HepG2 (cell line): ENCODE results near the gene ARHGAP30. TPM values are rescaled to one million over a fixed set of nuclear protein-coding genes. Genes with fewer than 3 reads are reported as not detected.

Experiments used
- AGO2 ChIP-seq: fragments of 200-400 bp; formaldehyde crosslinking; optimal IDR thresholded peaks from 2 replicates; pipeline ENCODE3; 2017; ENCODE audit warnings: mild to moderate bottlenecking, low read depth, low read length, moderate library complexity
- AHR ChIP-seq: IDR thresholded peaks from 2 replicates; pipeline ENCODE4 v1.6.1; 2018; ENCODE audit warnings: missing genetic modification reagents, missing compliant biosample characterization
- ELF3 ChIP-seq: IDR thresholded peaks from 2 replicates; pipeline ENCODE4 v1.6.1; 2016; ENCODE audit warnings: missing genetic modification reagents, missing compliant biosample characterization
- ELK4 ChIP-seq: sonication (generic); formaldehyde crosslinking; IDR thresholded peaks from 2 replicates; pipeline ENCODE4 v1.9.0; 2021; ENCODE audit warnings: missing genetic modification reagents, borderline replicate concordance
- LRRFIP1 ChIP-seq: sonication (generic); formaldehyde crosslinking; conservative IDR thresholded peaks from 2 replicates; pipeline ENCODE4 v1.4.0; 2020; ENCODE audit warnings: missing genetic modification reagents
- MTF2 ChIP-seq: sonication (generic); formaldehyde crosslinking; IDR thresholded peaks from 2 replicates; pipeline ENCODE4 v1.5.0; 2020; ENCODE audit warnings: missing genetic modification reagents, borderline replicate concordance
- NFKB2 ChIP-seq: sonication (generic); formaldehyde crosslinking; IDR thresholded peaks from 2 replicates; pipeline ENCODE4 v1.4.0; 2020; ENCODE audit warnings: missing genetic modification reagents, borderline replicate concordance
- NR2F1 ChIP-seq, 2 experiments: fragments of 450-650 bp in 1 of 2; formaldehyde crosslinking in 1 of 2; IDR thresholded peaks; 2 replicates each; pipeline versions ENCODE4 v1.5.0 to v1.6.1; 2016 to 2020; ENCODE audit warnings: mild to moderate bottlenecking in 1 of 2, missing compliant biosample characterization in 1 of 2, missing genetic modification reagents in 1 of 2, moderate library complexity in 1 of 2
- PAF1 ChIP-seq: IDR thresholded peaks from 2 replicates; pipeline ENCODE4 v1.6.1; 2016; ENCODE audit warnings: missing genetic modification reagents, missing compliant biosample characterization
- PAX8 ChIP-seq: sonication (generic); formaldehyde crosslinking; IDR thresholded peaks from 2 replicates; pipeline ENCODE4 v1.8.0; 2022; ENCODE audit warnings: mild to moderate bottlenecking, missing genetic modification reagents, borderline replicate concordance
- POGZ ChIP-seq: sonication (generic); formaldehyde crosslinking; IDR thresholded peaks from 2 replicates; pipeline ENCODE4 v1.4.0; 2020; ENCODE audit warnings: mild to moderate bottlenecking, missing genetic modification reagents
- RBFOX2 ChIP-seq: fragments of 200-400 bp; formaldehyde crosslinking; IDR thresholded peaks from 2 replicates; pipeline ENCODE4 v1.6.1; 2017; ENCODE audit warnings: low read depth, mild to moderate bottlenecking, low read length
- SNAPC4 ChIP-seq: sonication (generic); formaldehyde crosslinking; IDR thresholded peaks from 2 replicates; pipeline ENCODE4 v1.4.0; 2020; ENCODE audit warnings: mild to moderate bottlenecking, missing genetic modification reagents
- SP4 ChIP-seq: sonication (generic); formaldehyde crosslinking; IDR thresholded peaks from 2 replicates; pipeline ENCODE4 v1.8.1; 2023; ENCODE audit warnings: mild to moderate bottlenecking, missing genetic modification reagents
- ZNF30 ChIP-seq: sonication (generic); formaldehyde crosslinking; IDR thresholded peaks from 2 replicates; pipeline ENCODE4 v1.5.0; 2020; ENCODE audit warnings: mild to moderate bottlenecking, missing genetic modification reagents
- ZNF414 ChIP-seq: sonication (generic); formaldehyde crosslinking; IDR thresholded peaks from 2 replicates; pipeline ENCODE4 v1.5.0; 2020; ENCODE audit warnings: missing genetic modification reagents
- ZNF530 ChIP-seq: sonication (generic); formaldehyde crosslinking; IDR thresholded peaks from 2 replicates; pipeline ENCODE4 v1.5.0; 2020; ENCODE audit warnings: low read depth, mild to moderate bottlenecking, missing genetic modification reagents
- ZNF788 ChIP-seq: sonication (generic); formaldehyde crosslinking; IDR thresholded peaks from 2 replicates; pipeline ENCODE4 v1.5.0; 2020; ENCODE audit warnings: mild to moderate bottlenecking, missing genetic modification reagents, borderline replicate concordance
- ZSCAN31 ChIP-seq: sonication (generic); formaldehyde crosslinking; IDR thresholded peaks from 2 replicates; pipeline ENCODE4 v1.5.0; 2020; ENCODE audit warnings: low read depth, mild to moderate bottlenecking, missing genetic modification reagents
- polyA plus RNA-seq, 8 experiments: library from polyadenylated mRNA; depleted of rRNA in 3 of 8; stranded (reverse) in 7 of 8; unstranded in 1 of 8; fragments of >200 nt; fragmentation: Illumina TruSeq in 4 of 8; extraction: Trizol in 4 of 8; gene quantifications; 2 replicates each; pipeline versions ENCODE4 v1.2.1 to v1.2.3, GENCODE V29; 2011 to 2016; ENCODE audit warnings: low read depth in 4 of 8, missing spikeins in 1 of 8, mixed read lengths in 1 of 8; ENCODE audit not compliant: insufficient read depth in 1 of 8
- total RNA-seq, 5 experiments: library from RNA; depleted of rRNA; stranded (reverse); fragments of >200 nt; fragmentation: Illumina TruSeq; extraction: Trizol; gene quantifications; 2 replicates each; pipeline ENCODE4 v1.2.3, GENCODE V29; 2016; ENCODE audit warnings: low read depth in 1 of 5

Gene ARHGAP30
- total and polyA plus RNA-seq, 2 of the 13 experiments (the other 11 are each of a cell fraction or from before 2014, with no cell fraction given): 0.13 to 0.20 TPM

- TF ChIP-seq SNAPC4: peak; percentile 87
- peak; percentile 84 for TF ChIP-seq POGZ (CRISPR knock-in tag)
- TF ChIP-seq NR2F1 (CRISPR knock-in tag; IDR thresholded peaks at IDR 0.05): peak in 1 of 2 experiments; percentile 39; a peak in 1 of 4 replicates
- peak; percentile 36; the same call in 1 of the 2 replicates for TF ChIP-seq ELF3 (CRISPR knock-in tag)
- TF ChIP-seq ZNF530 (CRISPR knock-in tag): no peak
- peak; percentile 75 for TF ChIP-seq RBFOX2
- peak; percentile 30; the same call in 1 of the 2 replicates for TF ChIP-seq ZNF414 (CRISPR knock-in tag)
- peak; percentile 31; the same call in 1 of the 2 replicates for TF ChIP-seq ELK4 (CRISPR knock-in tag)
- peak; percentile 61; the same call in 1 of the 2 replicates for TF ChIP-seq AHR (CRISPR knock-in tag)
- peak; percentile 72; the same call in 1 of the 2 replicates for TF ChIP-seq MTF2 (CRISPR knock-in tag)
- TF ChIP-seq ZSCAN31 (CRISPR knock-in tag): peak; percentile 85
- TF ChIP-seq PAX8 (CRISPR knock-in tag): 0 out of 2 replicates have a peak, but pooled peaks have one; percentile 42
- TF ChIP-seq LRRFIP1: no peak
- 0 out of 2 replicates have a peak, but pooled peaks have one; percentile 76 for TF ChIP-seq ZNF30 (CRISPR knock-in tag)
- no peak for TF ChIP-seq PAF1 (CRISPR knock-in tag)
- TF ChIP-seq AGO2: peak; percentile 12
- peak; percentile 91 for TF ChIP-seq ZNF788 (CRISPR knock-in tag)
- TF ChIP-seq NFKB2: 0 out of 2 replicates have a peak, but pooled peaks have one; percentile 38
- peak; percentile 74; the same call in 1 of the 2 replicates for TF ChIP-seq SP4 (CRISPR knock-in tag)
Observed at GRCh38 chr1:161045736-161046604, 23.7 kb downstream of the ARHGAP30 start, which contains the start of gene USF1 (continued).
